NCI-H526 treated with DMSO at 0.1 percent for 48 hours (cell line): ENCODE measurements around the gene MVB12A.

Experiments used
- DNase-seq: peaks from one replicate; lab custom pipeline; 2025; lab: John Stamatoyannopoulos, UW

Gene MVB12A

GRCh38 chr19:17471410-17472125 is 51.7 kb downstream of the MVB12A start:
- no peak for DNase-seq

DNA sequence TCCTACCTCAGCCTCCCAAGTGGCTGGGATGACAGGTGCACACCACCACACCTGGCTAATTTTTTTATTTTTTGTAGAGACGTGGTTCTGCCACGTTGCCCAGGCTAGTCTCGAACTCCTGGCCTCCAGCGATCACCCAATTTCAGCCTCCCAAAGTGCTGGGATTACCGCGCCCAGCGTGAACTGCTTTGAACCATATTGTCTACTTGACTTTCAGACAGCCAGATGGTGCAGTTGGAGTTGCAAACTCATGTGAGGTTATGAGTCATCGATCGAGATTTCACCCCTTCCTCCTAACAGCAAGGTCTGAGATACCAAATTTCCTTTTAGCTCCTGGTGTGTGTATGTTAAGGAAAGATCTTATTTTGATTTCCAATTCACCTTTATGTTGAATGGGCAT is 53.2 kb downstream of the MVB12A start:
- DNase-seq, result no peak
